ENCODE results near the gene EPHA10. TPM values are rescaled to one million over a fixed set of nuclear protein-coding genes. Genes with fewer than 3 reads are reported as not detected.

EPHA10 gene
- total RNA-seq, 3 donors from 2014 or later: 0.73 to 2.6 TPM; not detected in 1

DNA sequence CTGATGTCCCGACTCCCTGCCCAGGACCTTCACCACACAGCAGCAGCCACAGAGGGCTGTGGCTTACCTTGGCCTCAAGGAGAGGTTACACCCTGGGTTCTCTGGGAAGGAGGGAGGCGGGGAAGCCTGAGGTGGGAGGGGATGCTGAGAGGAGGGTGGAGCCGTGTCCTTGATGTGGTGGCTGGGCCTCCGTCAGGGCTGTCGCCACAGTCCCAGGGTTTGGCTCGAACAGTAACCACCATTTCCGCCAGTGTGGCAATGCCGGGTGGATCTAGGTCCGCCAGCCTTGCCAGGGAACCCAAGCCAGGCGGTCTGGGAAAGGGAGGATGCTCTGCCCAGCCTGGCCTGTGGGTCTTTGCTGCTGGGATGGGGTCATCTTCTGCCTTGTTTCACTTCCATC lies 91.0 kb downstream of the EPHA10 start:
- no peaks in the 10 kb centered on the region for H3K4me1 ChIP-seq

DNA sequence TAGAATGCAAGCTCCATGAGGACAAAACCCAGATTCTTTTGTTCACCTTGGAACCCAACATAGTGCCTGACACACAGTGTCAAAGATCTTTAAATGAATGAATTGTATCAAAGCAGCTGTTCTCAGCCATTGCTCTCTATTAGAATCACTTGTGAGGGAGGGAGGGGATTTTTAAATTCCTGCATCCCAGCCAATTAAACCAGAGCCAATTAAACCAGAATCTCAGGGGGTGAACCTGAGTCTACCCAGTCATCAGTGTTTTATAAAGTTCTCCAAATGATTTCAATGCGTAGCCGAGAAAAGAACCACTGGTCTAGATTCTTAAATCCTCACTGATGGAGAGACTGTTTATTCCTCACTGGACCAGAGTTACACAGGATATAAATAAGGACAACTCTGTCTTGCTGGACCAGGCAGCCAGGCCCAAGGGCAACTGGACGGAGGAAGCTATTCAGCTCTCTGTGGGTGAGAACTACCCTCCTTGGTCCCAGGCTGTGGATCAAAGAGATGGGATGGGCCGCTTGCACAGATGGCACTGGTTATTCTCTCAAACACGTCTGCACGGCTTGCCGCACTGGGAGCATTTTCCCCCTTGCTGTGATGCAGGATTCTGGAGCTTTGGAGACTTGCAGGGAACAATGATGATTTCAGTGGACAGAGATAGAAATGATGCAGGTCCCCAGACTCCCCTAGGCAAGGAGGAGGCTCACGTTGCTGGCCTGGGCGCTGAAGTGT lies 92.6 kb downstream of the EPHA10 start:
- H3K4me1 ChIP-seq: no peaks in the 10 kb centered on the region
- no peak overlapping the region for H3K4me3 ChIP-seq
- no peak overlapping the region for H3K27ac ChIP-seq
- peaks cover 0 to 12% of the 10 kb centered on the region in 2 donors for H3K27me3 ChIP-seq
- no peaks in the 10 kb centered on the region for H3K9me3 ChIP-seq
- TF ChIP-seq POLR2A (IDR thresholded peaks at IDR 0.05) (no peak), POLR2AphosphoS5 (IDR thresholded peaks at IDR 0.05) (no peak)
- TF ChIP-seq, protein P1, sequence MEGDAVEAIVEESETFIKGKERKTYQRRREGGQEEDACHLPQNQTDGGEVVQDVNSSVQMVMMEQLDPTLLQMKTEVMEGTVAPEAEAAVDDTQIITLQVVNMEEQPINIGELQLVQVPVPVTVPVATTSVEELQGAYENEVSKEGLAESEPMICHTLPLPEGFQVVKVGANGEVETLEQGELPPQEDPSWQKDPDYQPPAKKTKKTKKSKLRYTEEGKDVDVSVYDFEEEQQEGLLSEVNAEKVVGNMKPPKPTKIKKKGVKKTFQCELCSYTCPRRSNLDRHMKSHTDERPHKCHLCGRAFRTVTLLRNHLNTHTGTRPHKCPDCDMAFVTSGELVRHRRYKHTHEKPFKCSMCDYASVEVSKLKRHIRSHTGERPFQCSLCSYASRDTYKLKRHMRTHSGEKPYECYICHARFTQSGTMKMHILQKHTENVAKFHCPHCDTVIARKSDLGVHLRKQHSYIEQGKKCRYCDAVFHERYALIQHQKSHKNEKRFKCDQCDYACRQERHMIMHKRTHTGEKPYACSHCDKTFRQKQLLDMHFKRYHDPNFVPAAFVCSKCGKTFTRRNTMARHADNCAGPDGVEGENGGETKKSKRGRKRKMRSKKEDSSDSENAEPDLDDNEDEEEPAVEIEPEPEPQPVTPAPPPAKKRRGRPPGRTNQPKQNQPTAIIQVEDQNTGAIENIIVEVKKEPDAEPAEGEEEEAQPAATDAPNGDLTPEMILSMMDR (IDR thresholded peaks at IDR 0.05): no peak
- no peak for DNase-seq (ENCODE audit: low spot score in 2 of 2)
- H3K36me3 ChIP-seq: no peaks in the 10 kb centered on the region
- intact Hi-C loops (cut with DNase I; ENCODE audit: low total_unique reads): no loop called here

More for the DNA sequence above, 91.0 kb downstream of the EPHA10 start:
- Histone ChIP-seq H3K4me3 (no peak overlapping the region), H3K9me3 (no peaks in the 10 kb centered on the region), H3K27ac (no peak overlapping the region), H3K36me3 (no peaks in the 10 kb centered on the region), H3K27me3 (peaks cover 0 to 4% of the 10 kb centered on the region in 2 donors)
- DNase-seq (ENCODE audit: low spot score in 2 of 2): peak in 1 of 2 donors; percentile 45
- intact Hi-C loops (cut with DNase I; ENCODE audit: low total_unique reads): no loop called here
- TF ChIP-seq POLR2A (IDR thresholded peaks at IDR 0.05) (no peak), POLR2AphosphoS5 (IDR thresholded peaks at IDR 0.05) (no peak)
- TF ChIP-seq, protein P1 (IDR thresholded peaks at IDR 0.05): no peak

DNA sequence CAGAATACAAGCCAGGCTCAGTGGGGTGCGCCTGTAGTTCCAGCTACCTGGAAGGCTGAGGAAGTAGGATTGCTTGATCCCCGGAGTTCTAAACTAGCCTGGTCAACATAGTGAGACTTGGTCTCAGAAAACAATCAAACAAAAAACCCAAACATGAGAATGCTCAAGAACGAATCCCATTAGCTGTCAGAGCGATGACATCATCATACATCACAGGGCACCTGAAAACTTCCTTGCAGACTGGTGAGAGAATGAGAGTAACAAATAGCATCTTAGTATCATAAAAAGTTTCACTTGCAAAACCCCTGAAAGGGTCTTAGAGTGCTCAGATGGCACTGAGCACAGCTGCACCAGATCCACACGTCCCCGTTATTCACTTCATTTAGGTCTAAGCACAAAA lies 93.7 kb downstream of the EPHA10 start:
- no peak overlapping the region for H3K27ac ChIP-seq
- DNase-seq (ENCODE audit: low spot score in 2 of 2): no peak
- intact Hi-C loops (cut with DNase I; ENCODE audit: low total_unique reads): no loop called here
- no peak overlapping the region for H3K4me3 ChIP-seq
- peaks cover 0 to 12% of the 10 kb centered on the region in 2 donors for H3K27me3 ChIP-seq
- no peaks in the 10 kb centered on the region for H3K9me3 ChIP-seq
- no peaks in the 10 kb centered on the region for H3K36me3 ChIP-seq
- TF ChIP-seq POLR2AphosphoS5 (IDR thresholded peaks at IDR 0.05): no peak
- TF ChIP-seq, protein P1 (IDR thresholded peaks at IDR 0.05): no peak
- no peak for TF ChIP-seq POLR2A (IDR thresholded peaks at IDR 0.05)
- no peaks in the 10 kb centered on the region for H3K4me1 ChIP-seq

DNA sequence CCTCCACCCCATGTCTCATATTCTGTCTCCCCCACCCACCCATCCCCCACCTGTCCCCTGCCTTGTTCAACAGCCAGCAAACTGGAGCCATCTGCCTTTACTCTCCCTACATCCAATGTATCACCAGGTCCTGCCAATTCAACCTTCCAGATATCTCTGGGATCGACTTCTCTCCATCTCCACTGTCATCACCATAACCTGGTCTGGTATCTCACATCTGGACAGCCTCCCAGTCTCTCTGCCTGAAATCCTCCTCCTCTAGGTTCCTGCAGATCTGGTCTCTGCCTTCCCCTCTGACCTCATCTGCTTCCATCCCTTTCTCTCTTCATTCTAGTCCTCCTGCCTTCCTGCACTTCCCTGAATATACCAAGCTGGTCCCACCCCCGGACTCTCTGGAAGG lies 94.8 kb downstream of the EPHA10 start:
- no peak for DNase-seq (ENCODE audit: low spot score in 2 of 2)
- Histone ChIP-seq H3K9me3 (no peaks in the 10 kb centered on the region), H3K4me1 (no peaks in the 10 kb centered on the region), H3K27ac (no peak overlapping the region), H3K4me3 (no peak overlapping the region), H3K27me3 (peaks cover 0 to 12% of the 10 kb centered on the region in 2 donors), H3K36me3 (no peaks in the 10 kb centered on the region)
- no peak for TF ChIP-seq POLR2AphosphoS5 (IDR thresholded peaks at IDR 0.05)
- intact Hi-C loops (cut with DNase I; ENCODE audit: low total_unique reads): no loop called here

DNA sequence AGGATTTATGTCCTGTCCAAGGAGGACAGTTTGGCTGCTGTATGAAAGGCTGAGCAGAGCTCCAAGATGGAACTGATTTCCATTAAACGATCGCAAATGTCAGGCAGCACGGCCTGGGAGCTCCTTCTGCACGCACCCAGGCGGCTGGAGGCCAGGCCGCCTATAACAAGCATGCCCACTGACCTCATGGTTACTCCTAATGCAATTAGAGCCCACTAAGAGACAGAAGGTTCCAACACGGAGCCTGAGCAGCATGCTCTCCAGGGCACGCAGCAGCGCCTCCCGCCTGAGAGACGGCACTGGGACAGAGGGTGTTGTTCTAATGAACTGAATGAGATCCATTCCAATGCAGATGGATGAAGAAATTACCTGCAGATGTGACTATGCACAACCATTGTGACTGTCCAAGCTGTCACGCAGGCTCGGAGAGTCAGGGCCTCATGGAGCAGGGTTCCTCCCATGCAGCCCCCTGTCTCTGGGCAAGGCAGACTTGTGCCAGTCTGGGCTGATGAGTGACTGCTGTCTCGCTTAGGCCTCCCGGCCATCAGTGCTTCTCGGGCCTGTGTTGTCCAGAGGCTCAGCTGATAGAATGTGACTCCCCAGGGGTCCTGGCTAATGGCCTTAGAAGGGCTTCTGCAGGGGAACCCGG lies 97.8 kb downstream of the EPHA10 start:
- intact Hi-C loops (cut with DNase I; ENCODE audit: low total_unique reads): no loop called here
- Histone ChIP-seq H3K9me3 (no peaks in the 10 kb centered on the region), H3K4me1 (no peaks in the 10 kb centered on the region), H3K27me3 (peaks cover 0 to 12% of the 10 kb centered on the region in 2 donors), H3K36me3 (no peaks in the 10 kb centered on the region), H3K27ac (no peak overlapping the region), H3K4me3 (no peak overlapping the region)
- TF ChIP-seq POLR2A (IDR thresholded peaks at IDR 0.05) (no peak), POLR2AphosphoS5 (IDR thresholded peaks at IDR 0.05) (no peak)
- TF ChIP-seq, protein P1 (IDR thresholded peaks at IDR 0.05): no peak
- no peak for DNase-seq (ENCODE audit: low spot score in 2 of 2)
